Measurements from ENCODE around the gene IL2RA. TPM values are rescaled to one million over a fixed set of nuclear protein-coding genes. Genes with fewer than 3 reads are reported as not detected.
"Not testable (repeated sequence)": the region's sequence is repeated elsewhere in the genome, so short reads cannot be mapped to it uniquely, and the experiment has no call there.

Gene IL2RA
- total and polyA plus RNA-seq, 8 donors = 0.11 to 4.1 (median 0.33) TPM

DNA sequence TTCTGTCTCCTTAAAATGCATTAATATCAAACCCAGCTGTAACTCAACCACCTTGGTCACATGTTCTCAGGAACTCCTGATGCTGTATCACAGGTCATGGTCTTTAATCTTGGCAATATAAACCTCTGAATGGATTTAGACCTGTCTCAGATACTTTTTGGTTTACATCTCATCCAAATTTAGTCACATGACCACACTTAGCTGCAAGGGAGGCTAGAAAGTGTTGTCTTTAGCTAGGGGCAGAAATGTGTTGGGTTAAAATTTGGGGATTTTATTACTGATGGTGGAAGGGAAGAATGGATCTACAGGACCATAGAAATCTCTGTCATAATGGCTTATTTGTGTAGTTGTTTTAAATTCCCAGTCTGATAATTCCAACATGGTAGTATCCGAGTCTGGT, 55.2 kb downstream of the IL2RA start:
- H3K27me3 ChIP-seq = no peaks in the 10 kb centered on the region
- no peak overlapping the region for H3K27ac ChIP-seq
- H3K9me3 ChIP-seq = peaks cover 0 to 4% of the 10 kb centered on the region in 2 donors
- no peaks in the 10 kb centered on the region for H3K36me3 ChIP-seq
- no peak for ATAC-seq
- intact Hi-C loops (cut with DNase I) = no loop called here
- no peaks in the 10 kb centered on the region for H3K4me1 ChIP-seq
- no peak for DNase-seq
- no peak overlapping the region for H3K4me3 ChIP-seq
- TF ChIP-seq, protein P1, sequence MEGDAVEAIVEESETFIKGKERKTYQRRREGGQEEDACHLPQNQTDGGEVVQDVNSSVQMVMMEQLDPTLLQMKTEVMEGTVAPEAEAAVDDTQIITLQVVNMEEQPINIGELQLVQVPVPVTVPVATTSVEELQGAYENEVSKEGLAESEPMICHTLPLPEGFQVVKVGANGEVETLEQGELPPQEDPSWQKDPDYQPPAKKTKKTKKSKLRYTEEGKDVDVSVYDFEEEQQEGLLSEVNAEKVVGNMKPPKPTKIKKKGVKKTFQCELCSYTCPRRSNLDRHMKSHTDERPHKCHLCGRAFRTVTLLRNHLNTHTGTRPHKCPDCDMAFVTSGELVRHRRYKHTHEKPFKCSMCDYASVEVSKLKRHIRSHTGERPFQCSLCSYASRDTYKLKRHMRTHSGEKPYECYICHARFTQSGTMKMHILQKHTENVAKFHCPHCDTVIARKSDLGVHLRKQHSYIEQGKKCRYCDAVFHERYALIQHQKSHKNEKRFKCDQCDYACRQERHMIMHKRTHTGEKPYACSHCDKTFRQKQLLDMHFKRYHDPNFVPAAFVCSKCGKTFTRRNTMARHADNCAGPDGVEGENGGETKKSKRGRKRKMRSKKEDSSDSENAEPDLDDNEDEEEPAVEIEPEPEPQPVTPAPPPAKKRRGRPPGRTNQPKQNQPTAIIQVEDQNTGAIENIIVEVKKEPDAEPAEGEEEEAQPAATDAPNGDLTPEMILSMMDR (IDR thresholded peaks at IDR 0.05) = no peak

- Histone ChIP-seq H3K27me3 (no peaks in the 10 kb centered on the region), H3K9me3 (peaks cover 0 to 4% of the 10 kb centered on the region in 2 donors), H3K4me3 (no peak overlapping the region), H3K36me3 (no peaks in the 10 kb centered on the region), H3K27ac (no peak overlapping the region), H3K4me1 (no peaks in the 10 kb centered on the region)
- TF ChIP-seq, protein P1 (IDR thresholded peaks at IDR 0.05) = no peak
- DNase-seq (no peak), ATAC-seq (no peak)
- intact Hi-C loops (cut with DNase I) = no loop called here
Observed at GRCh38 chr10:6006546-6006945, 55.6 kb downstream of the IL2RA start.

DNA sequence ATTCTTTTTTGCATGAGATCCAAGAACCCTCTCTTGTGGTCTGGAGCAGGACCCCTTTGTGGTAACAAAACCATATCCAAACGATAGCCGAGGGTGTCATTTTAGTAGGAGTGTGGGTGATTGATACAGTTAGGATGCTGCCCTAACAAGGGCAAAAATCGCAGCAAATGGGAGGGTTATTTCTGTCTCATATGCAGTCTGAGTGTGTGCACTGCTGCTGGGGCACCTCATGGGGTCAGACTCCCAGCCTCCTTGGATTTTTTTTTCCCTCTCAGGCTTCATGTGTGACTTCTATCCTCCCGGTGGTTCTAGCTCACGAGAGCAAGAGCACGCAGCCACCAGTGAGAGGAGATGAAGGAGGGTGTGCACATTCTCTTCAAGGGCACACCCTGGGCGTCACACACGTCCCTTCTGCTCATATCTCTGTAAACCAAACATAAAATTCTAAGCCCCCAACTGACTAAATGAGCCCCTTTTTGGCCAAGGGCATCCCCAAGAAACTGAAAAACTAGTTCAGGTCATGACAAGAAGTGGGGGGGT, 56.2 kb downstream of the IL2RA start:
- no peak overlapping the region for H3K27ac ChIP-seq
- intact Hi-C loops (cut with DNase I) = no loop called here
- no peak overlapping the region for H3K4me3 ChIP-seq
- TF ChIP-seq, protein P1 (IDR thresholded peaks at IDR 0.05) = no peak
- no peak for ATAC-seq
- peaks cover 0 to 4% of the 10 kb centered on the region in 2 donors for H3K9me3 ChIP-seq
- no peaks in the 10 kb centered on the region for H3K36me3 ChIP-seq
- no peaks in the 10 kb centered on the region for H3K27me3 ChIP-seq
- H3K4me1 ChIP-seq = no peaks in the 10 kb centered on the region
- no peak for DNase-seq

GRCh38 chr10:6005161-6005804, 56.9 kb downstream of the IL2RA start:
- H3K27me3 ChIP-seq; H3K4me1 ChIP-seq; H3K4me3 ChIP-seq; H3K27ac ChIP-seq; DNase-seq; H3K9me3 ChIP-seq; ATAC-seq; H3K36me3 ChIP-seq; intact Hi-C loops (cut with DNase I): not testable (repeated sequence)

- intact Hi-C loops (cut with DNase I) = no loop called here
- no peak for DNase-seq
- Histone ChIP-seq H3K27me3 (peaks cover 0 to 4% of the 10 kb centered on the region in 2 donors), H3K27ac (no peak overlapping the region), H3K4me1 (no peaks in the 10 kb centered on the region), H3K36me3 (no peaks in the 10 kb centered on the region), H3K4me3 (no peak overlapping the region), H3K9me3 (peaks cover 0 to 4% of the 10 kb centered on the region in 2 donors)
- TF ChIP-seq, protein P1 (IDR thresholded peaks at IDR 0.05) = no peak
- ATAC-seq = no peak
Observed at GRCh38 chr10:6002809-6003510, 59.2 kb downstream of the IL2RA start.

Measured in left lung (tissue), 10 donors.